OCI-LY1 (cell line): Measurements from ENCODE around the gene MPZL1.

Experiments
- EZH2 ChIP-seq: fragments of 200-600 bp; sonication (generic), shearing (Covaris generic); IDR thresholded peaks from 2 replicates; pipeline ENCODE4 v1.8.0; 2017; ENCODE audit warnings: borderline replicate concordance, mixed run types, mild to moderate bottlenecking, antibody characterized with exemption, low read length, moderate library complexity, mixed read lengths
- TF ChIP-seq, protein P1 (sequence below): fragments of 200-600 bp; sonication (generic), shearing (Covaris generic); IDR thresholded peaks from 2 replicates; pipeline ENCODE4 v1.5.1; 2017; ENCODE audit warnings: mild to moderate bottlenecking, antibody characterized with exemption, low read length, moderate library complexity, mixed read lengths

DNA sequence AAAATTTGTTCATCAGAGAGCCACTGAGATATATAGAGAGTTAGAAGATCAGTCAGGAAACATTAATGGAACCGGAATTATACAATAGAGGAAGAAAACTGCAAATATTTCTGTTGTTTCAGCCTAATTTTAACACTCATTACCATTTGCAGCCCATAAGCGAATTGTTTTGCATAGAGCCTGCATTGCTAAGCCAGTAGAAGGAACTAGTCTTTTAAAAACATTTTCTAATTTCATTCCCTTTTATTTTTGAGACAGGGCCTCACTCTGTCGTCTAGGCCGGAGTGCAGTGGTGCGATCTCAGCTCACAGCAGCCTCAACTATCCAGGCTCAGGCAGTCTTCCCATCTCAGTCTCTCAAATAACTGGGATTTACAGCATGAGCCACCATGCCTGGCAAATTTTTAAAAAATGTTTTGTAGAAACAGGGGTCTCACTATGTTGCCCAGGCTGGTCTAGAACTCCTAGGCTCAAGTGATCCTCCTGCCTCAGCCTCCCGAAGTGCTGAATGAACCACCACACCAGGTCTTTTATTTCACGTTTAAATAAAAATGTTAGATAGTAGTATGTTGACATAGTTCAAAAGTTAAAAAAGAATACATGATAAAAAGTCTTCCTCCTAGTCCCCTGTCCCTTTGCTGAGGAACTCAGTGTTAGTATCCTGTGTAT lies 25.3 kb downstream of the MPZL1 start:
- TF ChIP-seq, protein P1, sequence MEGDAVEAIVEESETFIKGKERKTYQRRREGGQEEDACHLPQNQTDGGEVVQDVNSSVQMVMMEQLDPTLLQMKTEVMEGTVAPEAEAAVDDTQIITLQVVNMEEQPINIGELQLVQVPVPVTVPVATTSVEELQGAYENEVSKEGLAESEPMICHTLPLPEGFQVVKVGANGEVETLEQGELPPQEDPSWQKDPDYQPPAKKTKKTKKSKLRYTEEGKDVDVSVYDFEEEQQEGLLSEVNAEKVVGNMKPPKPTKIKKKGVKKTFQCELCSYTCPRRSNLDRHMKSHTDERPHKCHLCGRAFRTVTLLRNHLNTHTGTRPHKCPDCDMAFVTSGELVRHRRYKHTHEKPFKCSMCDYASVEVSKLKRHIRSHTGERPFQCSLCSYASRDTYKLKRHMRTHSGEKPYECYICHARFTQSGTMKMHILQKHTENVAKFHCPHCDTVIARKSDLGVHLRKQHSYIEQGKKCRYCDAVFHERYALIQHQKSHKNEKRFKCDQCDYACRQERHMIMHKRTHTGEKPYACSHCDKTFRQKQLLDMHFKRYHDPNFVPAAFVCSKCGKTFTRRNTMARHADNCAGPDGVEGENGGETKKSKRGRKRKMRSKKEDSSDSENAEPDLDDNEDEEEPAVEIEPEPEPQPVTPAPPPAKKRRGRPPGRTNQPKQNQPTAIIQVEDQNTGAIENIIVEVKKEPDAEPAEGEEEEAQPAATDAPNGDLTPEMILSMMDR: no peak
- no peak for TF ChIP-seq EZH2
